ENCODE results near the gene TESPA1.
"Not testable (repeated sequence)": the region's sequence is repeated elsewhere in the genome, so short reads cannot be mapped to it uniquely, and the experiment has no call there.

TESPA1 gene

GRCh38 chr12:54993181-54993835 lies 8.7 kb upstream of the TESPA1 start:
- TF ChIP-seq, protein P1, sequence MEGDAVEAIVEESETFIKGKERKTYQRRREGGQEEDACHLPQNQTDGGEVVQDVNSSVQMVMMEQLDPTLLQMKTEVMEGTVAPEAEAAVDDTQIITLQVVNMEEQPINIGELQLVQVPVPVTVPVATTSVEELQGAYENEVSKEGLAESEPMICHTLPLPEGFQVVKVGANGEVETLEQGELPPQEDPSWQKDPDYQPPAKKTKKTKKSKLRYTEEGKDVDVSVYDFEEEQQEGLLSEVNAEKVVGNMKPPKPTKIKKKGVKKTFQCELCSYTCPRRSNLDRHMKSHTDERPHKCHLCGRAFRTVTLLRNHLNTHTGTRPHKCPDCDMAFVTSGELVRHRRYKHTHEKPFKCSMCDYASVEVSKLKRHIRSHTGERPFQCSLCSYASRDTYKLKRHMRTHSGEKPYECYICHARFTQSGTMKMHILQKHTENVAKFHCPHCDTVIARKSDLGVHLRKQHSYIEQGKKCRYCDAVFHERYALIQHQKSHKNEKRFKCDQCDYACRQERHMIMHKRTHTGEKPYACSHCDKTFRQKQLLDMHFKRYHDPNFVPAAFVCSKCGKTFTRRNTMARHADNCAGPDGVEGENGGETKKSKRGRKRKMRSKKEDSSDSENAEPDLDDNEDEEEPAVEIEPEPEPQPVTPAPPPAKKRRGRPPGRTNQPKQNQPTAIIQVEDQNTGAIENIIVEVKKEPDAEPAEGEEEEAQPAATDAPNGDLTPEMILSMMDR (IDR thresholded peaks at IDR 0.05; ENCODE audit: insufficient read depth, low read depth, low read length, missing control alignments), result peak; percentile 69
- peak; percentile 70 for DNase-seq (ENCODE audit: low read depth)
- H3K4me3 ChIP-seq (ENCODE audit: low read depth, low read length), result no peak overlapping the region

GRCh38 chr12:54991991-54992375 lies 7.4 kb upstream of the TESPA1 start:
- TF ChIP-seq, protein P1 (IDR thresholded peaks at IDR 0.05; ENCODE audit: insufficient read depth, low read depth, low read length, missing control alignments), result no peak
- peak; percentile 36 for DNase-seq (ENCODE audit: low read depth)
- H3K4me3 ChIP-seq (ENCODE audit: low read depth, low read length), result no peak overlapping the region

GRCh38 chr12:54991161-54991990 lies 6.8 kb upstream of the TESPA1 start:
- DNase-seq (ENCODE audit: low read depth), result peak; percentile 79
- TF ChIP-seq, protein P1 (IDR thresholded peaks at IDR 0.05; ENCODE audit: insufficient read depth, low read depth, low read length, missing control alignments), result no peak
- H3K4me3 ChIP-seq (ENCODE audit: low read depth, low read length), result peak overlapping the region; percentile 39

DNA sequence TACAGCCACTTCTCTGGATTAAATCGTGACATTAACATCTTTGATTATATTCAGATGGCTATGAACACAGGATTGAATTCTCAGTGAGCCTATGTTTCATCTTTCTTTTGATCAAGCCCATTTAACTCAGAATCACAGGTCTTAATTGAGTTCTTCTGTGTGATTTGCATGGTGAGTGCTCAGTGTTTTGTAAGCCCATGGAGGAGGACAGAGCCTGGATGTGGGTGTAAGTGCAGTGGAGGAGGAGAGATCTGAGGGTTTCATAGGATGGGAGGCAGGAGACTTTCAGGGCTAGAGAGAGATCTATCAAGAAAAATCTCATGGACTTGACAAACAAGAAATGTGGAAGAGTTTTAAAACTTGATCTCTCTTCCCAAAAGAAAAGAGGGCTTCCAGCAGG lies 5.3 kb upstream of the TESPA1 start:
- no peak for DNase-seq (ENCODE audit: low read depth)
- H3K4me3 ChIP-seq (ENCODE audit: low read depth, low read length), result no peak overlapping the region
- TF ChIP-seq, protein P1 (IDR thresholded peaks at IDR 0.05; ENCODE audit: insufficient read depth, low read depth, low read length, missing control alignments), result no peak

- DNase-seq (ENCODE audit: low read depth), result peak; percentile 58
- TF ChIP-seq, protein P1 (IDR thresholded peaks at IDR 0.05; ENCODE audit: insufficient read depth, low read depth, low read length, missing control alignments), result no peak
- no peak overlapping the region for H3K4me3 ChIP-seq (ENCODE audit: low read depth, low read length)
Measured at GRCh38 chr12:54988402-54989054, 4.0 kb upstream of the TESPA1 start.

- no peak for DNase-seq (ENCODE audit: low read depth)
- TF ChIP-seq, protein P1 (IDR thresholded peaks at IDR 0.05; ENCODE audit: insufficient read depth, low read depth, low read length, missing control alignments), result no peak
- H3K4me3 ChIP-seq (ENCODE audit: low read depth, low read length), result no peak overlapping the region
Measured at GRCh38 chr12:54987611-54988231, 3.2 kb upstream of the TESPA1 start.

GRCh38 chr12:54986773-54987172 lies 2.2 kb upstream of the TESPA1 start:
- DNase-seq (ENCODE audit: low read depth); H3K4me3 ChIP-seq (ENCODE audit: low read depth, low read length): not testable (repeated sequence)
